Measurements from ENCODE around the gene HNRNPUL2. TPM values are rescaled to one million over a fixed set of nuclear protein-coding genes. Genes with fewer than 3 reads are reported as not detected.

Gene HNRNPUL2
- total and polyA plus RNA-seq, 12 donors: 9.6 to 40.2 (median 23.3) TPM

DNA sequence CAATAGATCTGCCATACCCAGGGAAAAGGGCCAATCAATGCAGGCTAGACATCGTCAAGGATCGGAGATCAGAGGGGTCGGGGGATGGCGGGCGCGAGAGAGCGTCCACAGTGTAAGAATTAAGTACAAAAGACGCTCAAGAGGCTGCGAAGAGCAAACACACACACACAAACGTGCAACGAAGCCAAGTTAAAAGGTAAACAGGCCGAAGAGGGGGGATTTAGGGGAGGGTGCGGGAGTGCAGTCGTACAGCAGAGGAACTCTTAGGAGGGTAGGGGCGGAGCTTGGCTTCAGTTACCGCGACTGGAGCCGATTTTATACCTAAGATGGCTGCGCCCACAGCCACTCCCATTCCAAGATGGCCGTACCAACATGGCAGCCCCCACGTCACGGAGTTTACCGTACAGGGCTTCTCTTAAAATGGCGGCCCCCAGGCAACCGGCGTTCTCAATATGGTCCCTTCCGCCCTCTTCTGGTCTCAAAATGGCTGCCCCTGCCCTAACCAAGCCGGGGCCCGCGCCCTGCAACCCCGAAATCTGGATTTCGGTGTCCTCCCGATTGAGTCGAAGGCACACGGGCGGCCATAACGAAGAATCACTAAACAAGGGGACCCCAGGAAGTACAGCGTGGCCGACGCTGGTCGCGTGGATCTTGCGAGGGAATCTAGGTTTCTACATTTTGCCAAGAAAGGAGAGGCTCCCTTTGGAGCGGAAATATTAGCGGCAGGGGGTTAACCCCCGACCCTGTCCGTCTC, 17.8 kb downstream of the HNRNPUL2 start:
- 0 to 3% (median 1%) methylated on average over 30 to 47 of the region's 47 CpGs for WGBS, 4 donors
- Histone ChIP-seq H3K27ac (peak overlapping the region; percentile 84 to 96 (median 93)), H3K27me3 (no peaks in the 10 kb centered on the region), H3K4me3 (peak overlapping the region in 3 of 4 donors; percentile 53 to 58 (median 58)), H3K36me3 (replicated peaks in 1 of 2) (peaks cover 0 to 40% of the 10 kb centered on the region in 2 donors), H3K9me3 (replicated peaks in 1 of 3) (no peaks in the 10 kb centered on the region), H3K4me1 (replicated peaks in 1 of 2) (peaks cover 40 to 51% of the 10 kb centered on the region in 2 donors)
- intact Hi-C loops (cut with DNase I): no loop called here
- peak; percentile 95 to 100 (median 99) for DNase-seq
- TF ChIP-seq, protein P1, sequence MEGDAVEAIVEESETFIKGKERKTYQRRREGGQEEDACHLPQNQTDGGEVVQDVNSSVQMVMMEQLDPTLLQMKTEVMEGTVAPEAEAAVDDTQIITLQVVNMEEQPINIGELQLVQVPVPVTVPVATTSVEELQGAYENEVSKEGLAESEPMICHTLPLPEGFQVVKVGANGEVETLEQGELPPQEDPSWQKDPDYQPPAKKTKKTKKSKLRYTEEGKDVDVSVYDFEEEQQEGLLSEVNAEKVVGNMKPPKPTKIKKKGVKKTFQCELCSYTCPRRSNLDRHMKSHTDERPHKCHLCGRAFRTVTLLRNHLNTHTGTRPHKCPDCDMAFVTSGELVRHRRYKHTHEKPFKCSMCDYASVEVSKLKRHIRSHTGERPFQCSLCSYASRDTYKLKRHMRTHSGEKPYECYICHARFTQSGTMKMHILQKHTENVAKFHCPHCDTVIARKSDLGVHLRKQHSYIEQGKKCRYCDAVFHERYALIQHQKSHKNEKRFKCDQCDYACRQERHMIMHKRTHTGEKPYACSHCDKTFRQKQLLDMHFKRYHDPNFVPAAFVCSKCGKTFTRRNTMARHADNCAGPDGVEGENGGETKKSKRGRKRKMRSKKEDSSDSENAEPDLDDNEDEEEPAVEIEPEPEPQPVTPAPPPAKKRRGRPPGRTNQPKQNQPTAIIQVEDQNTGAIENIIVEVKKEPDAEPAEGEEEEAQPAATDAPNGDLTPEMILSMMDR (IDR thresholded peaks at IDR 0.05): no peak
- peak; percentile 44 to 85 for TF ChIP-seq POLR2A (IDR thresholded peaks at IDR 0.05)

DNA sequence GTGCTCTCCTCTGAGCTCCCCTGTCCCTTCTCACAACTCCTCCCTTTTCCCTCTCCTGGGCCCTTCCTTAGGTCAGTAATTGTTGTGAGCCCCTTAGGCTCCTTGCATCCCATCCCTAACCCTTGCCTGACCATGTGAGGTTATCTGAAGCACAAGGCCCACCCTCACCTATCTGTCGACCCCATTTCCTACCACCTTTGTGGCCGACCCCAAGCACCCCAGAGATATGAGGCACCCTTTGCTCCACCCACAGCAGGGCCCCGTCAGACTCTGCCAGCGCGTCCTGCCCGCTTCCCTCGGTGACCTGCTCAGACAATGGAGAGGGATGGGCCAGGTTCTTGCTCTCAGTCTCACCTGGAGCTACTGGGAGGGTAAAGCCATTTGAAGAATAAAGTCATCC, 18.5 kb downstream of the HNRNPUL2 start:
- Histone ChIP-seq H3K4me3 (peak overlapping the region in 3 of 4 donors; percentile 21 to 58 (median 58)), H3K9me3 (replicated peaks in 1 of 3) (no peaks in the 10 kb centered on the region), H3K4me1 (replicated peaks in 1 of 2) (peaks cover 34 to 45% of the 10 kb centered on the region in 2 donors), H3K36me3 (replicated peaks in 1 of 2) (peaks cover 0 to 34% of the 10 kb centered on the region in 2 donors), H3K27me3 (no peaks in the 10 kb centered on the region), H3K27ac (peak overlapping the region; percentile 61 to 96 (median 93))
- DNase-seq: peak in 5 of 7 donors; percentile 40 to 67 (median 52)
- 1 to 3% (median 3%) methylated on average over 4 to 7 of the region's 7 CpGs for WGBS, 4 donors
- no peak for TF ChIP-seq POLR2A (IDR thresholded peaks at IDR 0.05)
- TF ChIP-seq, protein P1 (IDR thresholded peaks at IDR 0.05): no peak
- intact Hi-C loops (cut with DNase I): no loop called here

- TF ChIP-seq, protein P1 (IDR thresholded peaks at IDR 0.05): no peak
- no peak for TF ChIP-seq POLR2A (IDR thresholded peaks at IDR 0.05)
- Histone ChIP-seq H3K4me1 (replicated peaks in 1 of 2) (peaks cover 30 to 42% of the 10 kb centered on the region in 2 donors), H3K4me3 (peak overlapping the region in 1 of 4 donors; percentile 58), H3K27ac (peak overlapping the region in 2 of 5 donors; percentile 90 to 96), H3K36me3 (replicated peaks in 1 of 2) (peaks cover 0 to 31% of the 10 kb centered on the region in 2 donors), H3K9me3 (replicated peaks in 1 of 3) (no peaks in the 10 kb centered on the region), H3K27me3 (no peaks in the 10 kb centered on the region)
- WGBS, 4 donors: 60 to 89% (median 68%) methylated on average over 5 of the region's 5 CpGs
- intact Hi-C loops (cut with DNase I): no loop called here
- peak in 2 of 7 donors; percentile 16 to 63 for DNase-seq
Observed at GRCh38 chr11:62708392-62708791, 18.9 kb downstream of the HNRNPUL2 start.

- DNase-seq: peak in 5 of 7 donors; percentile 36 to 94 (median 60)
- peak in 1 of 2 donors; percentile 53 for TF ChIP-seq POLR2A (IDR thresholded peaks at IDR 0.05)
- TF ChIP-seq, protein P1 (IDR thresholded peaks at IDR 0.05): no peak
Observed at GRCh38 chr11:62707277-62707861, 19.9 kb downstream of the HNRNPUL2 start, which contains the start of the genes BSCL2 and GNG3. BSCL2 (minus strand) TSS chr11:62707424; CDS start chr11:62707195, 229 bp downstream. GNG3 (plus strand) TSS chr11:62707676; CDS start chr11:62708296, 620 bp downstream.

More at GRCh38 chr11:62707277-62707861, 19.9 kb downstream of the HNRNPUL2 start, which contains the start of the genes BSCL2 and GNG3:
- Histone ChIP-seq H3K27me3 (no peaks in the 10 kb centered on the region), H3K27ac (peak within 1 kb of the TSS; percentile 61 to 96 (median 82)), H3K4me3 (peak within 1 kb of the TSS in 2 of 4 donors; percentile 39 to 69), H3K36me3 (replicated peaks in 1 of 2) (peaks cover 0 to 22% of the 10 kb centered on the region in 2 donors), H3K9me3 (replicated peaks in 1 of 3) (no peaks in the 10 kb centered on the region), H3K4me1 (replicated peaks in 1 of 2) (peaks cover 22 to 32% of the 10 kb centered on the region in 2 donors)
- WGBS, 4 donors: 58 to 78% (median 68%) methylated on average over 9 to 10 of the region's 10 CpGs
- intact Hi-C loops (cut with DNase I): no loop called here

Data from adrenal gland (tissue), 12 donors.